Measurements from ENCODE around the gene MSI2. TPM values are rescaled to one million over a fixed set of nuclear protein-coding genes. Genes with fewer than 3 reads are reported as not detected.

Gene MSI2
- total RNA-seq, 6 experiments from 2014 or later = 12.0 to 22.6 (median 19.4) TPM

- Histone ChIP-seq H3K36me3 (no peaks in the 10 kb centered on the region), H3K27me3 (no peaks in the 10 kb centered on the region), H3K9me3 (no peaks in the 10 kb centered on the region), H3K4me1 (no peaks in the 10 kb centered on the region), H3K4me3 (no peak overlapping the region), H3K27ac (no peak overlapping the region)
- no peak for TF ChIP-seq CTCF (IDR thresholded peaks at IDR 0.05)
- no peak for TF ChIP-seq POLR2A (IDR thresholded peaks at IDR 0.05)
- intact Hi-C loops (cut with DNase I) = no loop called here
- ATAC-seq = no peak
- no peak for DNase-seq
- 89% methylated on average over 4 of the region's 4 CpGs for WGBS (ENCODE audit: insufficient coverage, low coverage, low lambda C conversion rate, missing lambda C conversion rate)
Observed at GRCh38 chr17:57467226-57467625, 210.9 kb downstream of the MSI2 start.

- no peaks in the 10 kb centered on the region for H3K27me3 ChIP-seq
- TF ChIP-seq POLR2A (IDR thresholded peaks at IDR 0.05) (no peak), CTCF (IDR thresholded peaks at IDR 0.05) (no peak)
- intact Hi-C loops (cut with DNase I) = no loop called here
- no peak overlapping the region for H3K4me3 ChIP-seq
- DNase-seq = no peak
- H3K4me1 ChIP-seq = no peaks in the 10 kb centered on the region
- H3K9me3 ChIP-seq = no peaks in the 10 kb centered on the region
- 88% methylated on average over 5 of the region's 5 CpGs for WGBS (ENCODE audit: insufficient coverage, low coverage, low lambda C conversion rate, missing lambda C conversion rate)
- no peaks in the 10 kb centered on the region for H3K36me3 ChIP-seq
- no peak for ATAC-seq
- H3K27ac ChIP-seq = no peak overlapping the region
Observed at GRCh38 chr17:57467801-57468200, 211.5 kb downstream of the MSI2 start.

GRCh38 chr17:57468932-57469775 is 212.8 kb downstream of the MSI2 start:
- 91% methylated on average over 9 of the region's 9 CpGs for WGBS (ENCODE audit: insufficient coverage, low coverage, low lambda C conversion rate, missing lambda C conversion rate)
- no peak overlapping the region for H3K27ac ChIP-seq
- H3K4me3 ChIP-seq = no peak overlapping the region
- H3K4me1 ChIP-seq = no peaks in the 10 kb centered on the region
- DNase-seq (no peak), ATAC-seq (no peak)
- no peaks in the 10 kb centered on the region for H3K9me3 ChIP-seq
- no peaks in the 10 kb centered on the region for H3K36me3 ChIP-seq
- H3K27me3 ChIP-seq = no peaks in the 10 kb centered on the region
- intact Hi-C loops (cut with DNase I) = no loop called here
- no peak for TF ChIP-seq POLR2A (IDR thresholded peaks at IDR 0.05)
- no peak for TF ChIP-seq CTCF (IDR thresholded peaks at IDR 0.05)

- Histone ChIP-seq H3K36me3 (no peaks in the 10 kb centered on the region), H3K27me3 (no peaks in the 10 kb centered on the region), H3K4me3 (no peak overlapping the region), H3K4me1 (no peaks in the 10 kb centered on the region), H3K27ac (no peak overlapping the region), H3K9me3 (no peaks in the 10 kb centered on the region)
- intact Hi-C loops (cut with DNase I) = no loop called here
- TF ChIP-seq POLR2A (IDR thresholded peaks at IDR 0.05) (no peak), CTCF (IDR thresholded peaks at IDR 0.05) (no peak)
- no peak for DNase-seq
- 89% methylated on average over 3 of the region's 3 CpGs for WGBS (ENCODE audit: insufficient coverage, low coverage, low lambda C conversion rate, missing lambda C conversion rate)
- no peak for ATAC-seq
Observed at GRCh38 chr17:57470906-57471305, 214.6 kb downstream of the MSI2 start.

All from right lobe of liver (tissue), 6 donors.